Calu3 (cell line): ENCODE results near the gene PLK5. TPM values are rescaled to one million over a fixed set of nuclear protein-coding genes. Genes with fewer than 3 reads are reported as not detected.

ENCODE experiments used
- BruUV-seq: library from RNA; stranded (reverse); fragments of 400-500 nt; replicated peaks from 2 replicates; lab custom pipeline; 2021; lab: Mats Ljungman, UMichigan
- CTCF ChIA-PET: fragments of 300-600 bp; sonication (Branson Sonifier 250); formaldehyde crosslinking; loops from one replicate; lab custom pipeline; 2022; ENCODE audit warnings: antibody characterized with exemption; lab: Charles Lee
- DNase-seq: peaks from one replicate; pipeline ENCODE4 v3.0.0; 2022
- H3K27ac Mint-ChIP-seq: one replicate; pipeline ENCODE4 v1.8.0; 2022; ENCODE audit warnings: mixed read lengths; ENCODE audit not compliant: unreplicated experiment
- H3K27me3 Mint-ChIP-seq: one replicate; pipeline ENCODE4 v1.8.0; 2022; ENCODE audit warnings: mixed read lengths; ENCODE audit not compliant: unreplicated experiment
- H3K36me3 Mint-ChIP-seq: one replicate; pipeline ENCODE4 v1.8.0; 2022; ENCODE audit warnings: mild to moderate bottlenecking, moderate library complexity, mixed read lengths; ENCODE audit not compliant: insufficient read depth, unreplicated experiment
- H3K4me1 Mint-ChIP-seq: one replicate; pipeline ENCODE4 v1.8.0; 2022; ENCODE audit warnings: mild to moderate bottlenecking, low read depth, mixed read lengths; ENCODE audit not compliant: unreplicated experiment
- H3K4me3 Mint-ChIP-seq: one replicate; pipeline ENCODE4 v1.8.0; 2022; ENCODE audit warnings: mild to moderate bottlenecking, low read depth, moderate library complexity, mixed read lengths; ENCODE audit not compliant: unreplicated experiment
- H3K9me3 Mint-ChIP-seq: one replicate; pipeline ENCODE4 v1.8.0; 2022; ENCODE audit warnings: low read depth, mixed read lengths; ENCODE audit not compliant: unreplicated experiment
- intact Hi-C: fragments of 100-400 bp; cut with micrococcal nuclease; formaldehyde crosslinking; loops from one replicate; pipeline ENCODE4 v1.10.0; 2022; ENCODE audit not compliant: unreplicated experiment
- total RNA-seq: library from RNA; stranded (reverse); gene quantifications from 2 replicates; pipeline ENCODE4 v1.2.3, GENCODE V29; 2022
- TF ChIP-seq, protein P1 (sequence below): fragments of 200-600 bp; IDR thresholded peaks from one replicate; pipeline ENCODE4 v1.8.0; 2022; ENCODE audit warnings: antibody characterized with exemption; ENCODE audit not compliant: unreplicated experiment

PLK5 gene
- total RNA-seq, 1 experiment from 2014 or later: not detected

- Mint-ChIP-seq H3K4me1 (no peaks in the 10 kb centered on the region), H3K27ac (no peak overlapping the region), H3K9me3 (no peaks in the 10 kb centered on the region), H3K36me3 (no peaks in the 10 kb centered on the region), H3K4me3 (no peak overlapping the region), H3K27me3 (no peaks in the 10 kb centered on the region)
- DNase-seq: no peak
- no TSS peak for BruUV-seq
- CTCF ChIA-PET: no interaction called here
- TF ChIP-seq, protein P1, sequence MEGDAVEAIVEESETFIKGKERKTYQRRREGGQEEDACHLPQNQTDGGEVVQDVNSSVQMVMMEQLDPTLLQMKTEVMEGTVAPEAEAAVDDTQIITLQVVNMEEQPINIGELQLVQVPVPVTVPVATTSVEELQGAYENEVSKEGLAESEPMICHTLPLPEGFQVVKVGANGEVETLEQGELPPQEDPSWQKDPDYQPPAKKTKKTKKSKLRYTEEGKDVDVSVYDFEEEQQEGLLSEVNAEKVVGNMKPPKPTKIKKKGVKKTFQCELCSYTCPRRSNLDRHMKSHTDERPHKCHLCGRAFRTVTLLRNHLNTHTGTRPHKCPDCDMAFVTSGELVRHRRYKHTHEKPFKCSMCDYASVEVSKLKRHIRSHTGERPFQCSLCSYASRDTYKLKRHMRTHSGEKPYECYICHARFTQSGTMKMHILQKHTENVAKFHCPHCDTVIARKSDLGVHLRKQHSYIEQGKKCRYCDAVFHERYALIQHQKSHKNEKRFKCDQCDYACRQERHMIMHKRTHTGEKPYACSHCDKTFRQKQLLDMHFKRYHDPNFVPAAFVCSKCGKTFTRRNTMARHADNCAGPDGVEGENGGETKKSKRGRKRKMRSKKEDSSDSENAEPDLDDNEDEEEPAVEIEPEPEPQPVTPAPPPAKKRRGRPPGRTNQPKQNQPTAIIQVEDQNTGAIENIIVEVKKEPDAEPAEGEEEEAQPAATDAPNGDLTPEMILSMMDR: no peak
- intact Hi-C loops: no loop called here
These were observed 32.7 kb downstream of the PLK5 start for GRCh38 chr19:1556390-1557070.

DNA sequence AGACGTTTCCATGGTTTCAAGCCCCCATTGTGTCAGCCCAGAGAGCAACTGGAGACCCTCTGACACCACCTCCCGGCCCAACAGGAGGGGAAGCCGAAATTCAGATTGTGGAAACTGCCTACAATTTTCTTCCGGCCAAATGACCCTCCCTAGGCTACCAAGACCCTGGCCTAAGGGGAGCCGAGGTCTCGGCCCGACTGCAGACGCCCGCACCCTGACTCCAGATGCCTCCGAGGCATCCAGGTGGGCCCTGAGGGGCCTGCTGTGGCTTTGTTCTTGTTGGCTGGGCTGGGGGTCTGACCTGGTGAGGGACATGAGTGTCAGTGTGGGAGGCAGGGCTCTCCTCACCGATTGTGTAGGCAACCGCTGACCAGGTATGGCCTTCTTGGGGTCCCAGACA, 34.7 kb downstream of the PLK5 start:
- Mint-ChIP-seq H3K36me3 (no peaks in the 10 kb centered on the region), H3K4me3 (no peak overlapping the region), H3K27ac (no peak overlapping the region), H3K4me1 (no peaks in the 10 kb centered on the region), H3K9me3 (no peaks in the 10 kb centered on the region), H3K27me3 (no peaks in the 10 kb centered on the region)
- BruUV-seq: no TSS peak
- TF ChIP-seq, protein P1: no peak
- CTCF ChIA-PET: no interaction called here
- intact Hi-C loops: no loop called here
- DNase-seq: no peak

- Mint-ChIP-seq H3K4me3 (no peak overlapping the region), H3K4me1 (no peaks in the 10 kb centered on the region), H3K36me3 (no peaks in the 10 kb centered on the region), H3K27me3 (no peaks in the 10 kb centered on the region), H3K27ac (no peak overlapping the region), H3K9me3 (no peaks in the 10 kb centered on the region)
- CTCF ChIA-PET: no interaction called here
- DNase-seq: no peak
- BruUV-seq: no TSS peak
- intact Hi-C loops: no loop called here
- TF ChIP-seq, protein P1: no peak
These were observed 36.5 kb downstream of the PLK5 start for GRCh38 chr19:1560286-1560882.

DNA sequence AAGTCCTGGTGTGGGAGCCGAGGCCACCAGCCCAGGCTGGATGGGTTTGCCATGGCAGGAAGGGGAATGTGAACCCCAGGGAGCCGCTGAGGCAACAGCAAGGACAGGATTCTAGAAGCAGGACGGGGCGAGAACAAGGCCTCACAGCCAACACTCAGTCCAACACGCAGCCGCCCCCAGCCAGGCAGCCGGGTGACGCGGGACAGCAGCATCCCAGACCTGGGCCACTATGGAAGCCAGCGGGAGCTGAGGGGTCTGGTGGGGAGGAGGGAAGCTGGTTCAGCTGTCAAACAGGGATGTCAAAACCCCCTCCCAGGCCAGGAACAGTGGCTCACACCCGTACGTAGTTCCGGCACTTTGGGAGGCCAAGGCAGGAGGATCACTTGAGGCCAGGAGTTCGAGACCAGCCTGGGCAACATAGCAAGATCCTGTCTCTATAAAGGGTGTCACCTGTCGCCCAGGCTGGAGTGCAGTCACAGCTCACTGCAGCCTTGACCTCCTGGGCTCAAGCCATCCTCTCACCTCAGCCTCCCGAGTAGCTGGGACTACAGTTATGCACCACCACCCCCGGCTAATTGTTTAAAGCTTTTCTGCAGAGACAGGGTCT, 37.5 kb downstream of the PLK5 start:
- Mint-ChIP-seq H3K27ac (no peak overlapping the region), H3K9me3 (no peaks in the 10 kb centered on the region), H3K27me3 (no peaks in the 10 kb centered on the region), H3K4me1 (no peaks in the 10 kb centered on the region), H3K4me3 (no peak overlapping the region), H3K36me3 (peaks cover 6% of the 10 kb centered on the region)
- intact Hi-C loops: no loop called here
- no peak for DNase-seq
- BruUV-seq: no TSS peak
- TF ChIP-seq, protein P1: no peak
- CTCF ChIA-PET: no interaction called here
